ENCODE measurements around the gene CDC27. TPM values are rescaled to one million over a fixed set of nuclear protein-coding genes. Genes with fewer than 3 reads are reported as not detected.
"Not testable (repeated sequence)": the region's sequence is repeated elsewhere in the genome, so short reads cannot be mapped to it uniquely, and the experiment has no call there.

The CDC27 gene
- total and polyA plus RNA-seq, 7 donors = 25.5 to 89.2 (median 74.6) TPM

DNA sequence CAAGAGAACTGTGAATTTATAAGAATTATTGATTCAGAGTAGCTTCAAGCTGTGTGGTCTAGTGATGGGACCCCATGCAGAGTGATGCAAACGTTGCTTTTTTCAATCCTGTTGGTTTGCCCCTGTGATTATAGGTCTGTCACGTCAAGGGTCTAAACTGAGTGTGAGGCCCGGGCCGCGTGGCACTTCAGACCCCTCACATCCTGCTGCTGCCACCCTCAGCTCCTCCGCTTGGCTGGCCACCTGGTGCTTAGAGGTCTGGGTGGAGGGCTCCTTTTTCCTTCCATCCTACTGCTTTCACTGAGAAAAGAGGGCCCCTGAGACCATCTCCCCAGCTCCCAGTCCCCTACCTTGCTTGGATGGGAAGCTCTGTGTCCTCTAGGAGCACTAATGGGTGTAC, 32.1 kb upstream of the CDC27 start:
- no peak for TF ChIP-seq CTCF (IDR thresholded peaks at IDR 0.05)
- intact Hi-C loops (cut with DNase I) = loop anchor here in 1 of 2 donors (10.0 kb wide), 1 partner anchor 394 kb away; no protein-coding TSS in a partner anchor
- Histone ChIP-seq H3K4me3 (no peak overlapping the region), H3K36me3 (ENCODE audit: insufficient read depth in 1 of 2, low read depth in 1 of 2) (no peaks in the 10 kb centered on the region), H3K9me3 (no peaks in the 10 kb centered on the region), H3K4me1 (peaks cover 4% of the 10 kb centered on the region), H3K27ac (no peak overlapping the region), H3K27me3 (ENCODE audit: insufficient read depth in 3 of 3, low read length in 2 of 3) (no peaks in the 10 kb centered on the region)
- no peak for ATAC-seq
- no peak for DNase-seq
- WGBS, 3 donors = 80 to 85% (median 81%) methylated on average over 6 of the region's 6 CpGs

DNA sequence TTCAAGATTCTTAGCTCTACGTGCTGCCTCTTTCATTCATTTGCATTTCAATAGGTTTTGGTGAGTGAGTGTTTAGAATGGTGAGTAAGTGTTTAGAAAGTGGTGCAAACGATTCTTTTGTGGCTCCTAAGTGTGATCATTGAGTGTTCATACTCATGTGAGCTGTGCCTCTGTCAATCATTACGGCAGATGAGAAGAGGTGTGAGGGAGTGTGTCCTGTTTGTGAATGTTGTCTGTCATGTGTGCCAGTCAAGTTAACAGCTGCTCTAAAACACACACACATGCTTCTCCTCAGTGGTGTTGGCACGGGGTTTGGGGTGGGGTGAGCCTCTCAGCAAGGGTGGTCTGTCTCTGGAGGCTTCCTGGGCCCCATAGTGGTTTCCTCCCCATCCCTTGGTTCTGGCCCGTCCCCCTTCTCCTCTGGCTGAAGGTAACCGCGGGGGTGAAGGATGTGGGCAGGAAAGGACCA, 31.5 kb upstream of the CDC27 start:
- DNase-seq (no peak), ATAC-seq (no peak)
- no peak for TF ChIP-seq CTCF (IDR thresholded peaks at IDR 0.05)
- Histone ChIP-seq H3K4me1 (no peaks in the 10 kb centered on the region), H3K36me3 (ENCODE audit: insufficient read depth in 1 of 2, low read depth in 1 of 2) (no peaks in the 10 kb centered on the region), H3K9me3 (no peaks in the 10 kb centered on the region), H3K27ac (no peak overlapping the region), H3K27me3 (ENCODE audit: insufficient read depth in 3 of 3, low read length in 2 of 3) (no peaks in the 10 kb centered on the region), H3K4me3 (no peak overlapping the region)
- intact Hi-C loops (cut with DNase I) = loop anchor here in 1 of 2 donors (10.0 kb wide), 1 partner anchor 394 kb away; no protein-coding TSS in a partner anchor
- WGBS, 3 donors = 74 to 83% (median 76%) methylated on average over 7 of the region's 7 CpGs

- Histone ChIP-seq H3K9me3 (no peaks in the 10 kb centered on the region), H3K27ac (no peak overlapping the region), H3K4me1 (no peaks in the 10 kb centered on the region), H3K27me3 (ENCODE audit: insufficient read depth in 3 of 3, low read length in 2 of 3) (no peaks in the 10 kb centered on the region), H3K4me3 (no peak overlapping the region), H3K36me3 (ENCODE audit: insufficient read depth in 1 of 2, low read depth in 1 of 2) (no peaks in the 10 kb centered on the region)
- TF ChIP-seq CTCF (IDR thresholded peaks at IDR 0.05) = no peak
- ATAC-seq (no peak), DNase-seq (no peak)
- WGBS, 3 donors = 88 to 93% (median 89%) methylated on average over 21 of the region's 21 CpGs
- intact Hi-C loops (cut with DNase I) = loop anchor here in 1 of 2 donors (10.0 kb wide), 1 partner anchor 395 kb away; no protein-coding TSS in a partner anchor
Measured at GRCh38 chr17:47219621-47220475, 30.8 kb upstream of the CDC27 start.

DNA sequence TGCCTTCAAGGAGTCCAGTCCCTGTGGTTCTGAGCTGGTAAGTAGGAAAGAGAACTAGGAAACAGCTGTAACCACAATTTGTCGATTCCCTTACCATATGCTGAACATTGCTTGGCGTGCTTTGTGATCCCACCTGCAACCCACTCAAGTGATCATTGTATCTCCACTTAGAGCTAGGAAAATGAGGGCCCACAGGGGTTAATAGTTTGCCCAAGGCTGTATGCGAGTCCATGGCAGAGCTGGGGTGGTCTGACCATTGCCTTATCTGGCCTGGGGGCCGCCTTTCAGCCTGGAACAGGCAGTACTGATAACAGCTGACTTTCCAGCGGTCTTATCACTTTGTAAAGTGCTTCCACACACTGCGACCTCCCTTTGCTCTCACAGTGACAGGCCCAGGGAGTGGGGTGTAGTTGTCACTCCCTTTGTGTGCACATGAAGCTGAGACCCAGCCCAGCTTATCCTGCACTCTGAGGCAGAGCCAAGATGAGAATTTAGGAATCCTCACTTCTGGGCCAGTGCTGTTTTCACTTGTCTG, 29.9 kb upstream of the CDC27 start:
- Histone ChIP-seq H3K36me3 (ENCODE audit: insufficient read depth in 1 of 2, low read depth in 1 of 2) (no peaks in the 10 kb centered on the region), H3K9me3 (no peaks in the 10 kb centered on the region), H3K27me3 (ENCODE audit: insufficient read depth in 3 of 3, low read length in 2 of 3) (no peaks in the 10 kb centered on the region), H3K4me1 (no peaks in the 10 kb centered on the region), H3K4me3 (no peak overlapping the region), H3K27ac (no peak overlapping the region)
- 69 to 75% (median 72%) methylated on average over 6 of the region's 6 CpGs for WGBS, 3 donors
- ATAC-seq (no peak), DNase-seq (no peak)
- intact Hi-C loops (cut with DNase I) = no loop called here
- TF ChIP-seq CTCF (IDR thresholded peaks at IDR 0.05) = no peak

GRCh38 chr17:47217279-47217678, 28.2 kb upstream of the CDC27 start:
- ATAC-seq; intact Hi-C loops (cut with DNase I): not testable (repeated sequence)
- WGBS, 3 donors = 63 to 100% (median 89%) methylated on average over 2 of the region's 2 CpGs

DNA sequence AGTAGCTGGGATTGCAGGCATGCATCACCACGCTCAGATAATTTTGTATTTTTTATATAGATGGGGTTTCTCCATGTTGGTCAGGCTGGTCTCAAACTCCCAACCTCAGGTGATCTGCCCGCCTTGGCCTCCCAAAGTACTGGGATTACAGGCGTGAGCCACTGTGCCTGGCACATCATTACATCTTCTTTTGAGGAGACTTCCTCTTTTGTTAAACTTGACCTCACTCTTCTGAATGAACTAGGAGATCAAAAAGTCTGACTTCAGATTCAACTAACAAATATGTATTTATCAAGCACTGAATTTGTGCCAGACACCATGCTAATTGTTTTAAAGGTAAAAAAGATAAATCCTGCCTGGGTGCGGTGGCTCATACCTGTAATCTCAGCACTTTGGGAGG, 27.7 kb upstream of the CDC27 start:
- H3K27me3 ChIP-seq (ENCODE audit: insufficient read depth in 3 of 3, low read length in 2 of 3); intact Hi-C loops (cut with DNase I); H3K9me3 ChIP-seq; DNase-seq; H3K36me3 ChIP-seq (ENCODE audit: insufficient read depth in 1 of 2, low read depth in 1 of 2); ATAC-seq; H3K27ac ChIP-seq; H3K4me1 ChIP-seq; H3K4me3 ChIP-seq: not testable (repeated sequence)
- 95 to 97% (median 96%) methylated on average over 4 of the region's 4 CpGs for WGBS, 3 donors

More at GRCh38 chr17:47217279-47217678, 28.2 kb upstream of the CDC27 start:
- H3K4me3 ChIP-seq; H3K4me1 ChIP-seq; H3K27me3 ChIP-seq (ENCODE audit: insufficient read depth in 3 of 3, low read length in 2 of 3); H3K9me3 ChIP-seq; DNase-seq; H3K27ac ChIP-seq; H3K36me3 ChIP-seq (ENCODE audit: insufficient read depth in 1 of 2, low read depth in 1 of 2): not testable (repeated sequence)
